T-helper 17 cell (primary cell): ENCODE measurements around the gene ENTPD3. TPM values are rescaled to one million over a fixed set of nuclear protein-coding genes. Genes with fewer than 3 reads are reported as not detected.

Source experiments
- ATAC-seq: fragments of 150-1000 bp; cut with Tn5 transposase; 2 replicates; pipeline ENCODE4 v1.10.0; 2021; ENCODE audit warnings: mild to moderate bottlenecking, moderate library complexity
- DNase-seq, 3 donors: peaks; one replicate each; pipeline versions ENCODE4 v3.0.0 to v3.0.0-alpha.2; 2020 to 2021
- H3K9me3 ChIP-seq: one replicate; pipeline ENCODE4 v1.7.0; 2013; ENCODE audit warnings: low read length, mild to moderate bottlenecking; ENCODE audit not compliant: control insufficient read depth, poor library complexity, severe bottlenecking
- H3K27ac Mint-ChIP-seq: one replicate; pipeline ENCODE4 v1.8.0; 2022; ENCODE audit warnings: mild to moderate bottlenecking, moderate library complexity, mixed read lengths
- H3K27me3 Mint-ChIP-seq: one replicate; pipeline ENCODE4 v1.8.0; 2022; ENCODE audit warnings: mixed read lengths
- H3K36me3 Mint-ChIP-seq: one replicate; pipeline ENCODE4 v1.8.0; 2022; ENCODE audit warnings: low read depth, mixed read lengths
- H3K4me1 Mint-ChIP-seq: one replicate; pipeline ENCODE4 v1.8.0; 2022; ENCODE audit warnings: mild to moderate bottlenecking, mixed read lengths
- H3K4me3 Mint-ChIP-seq: one replicate; pipeline ENCODE4 v1.8.0; 2022; ENCODE audit warnings: mild to moderate bottlenecking, moderate library complexity, mixed read lengths
- total RNA-seq, 4 donors: library from RNA in 2 of 4; stranded (reverse) in 2 of 4; gene quantifications; one replicate each; pipeline ENCODE4 v1.2.3 and lab custom pipeline; 2022 to 2026

Gene ENTPD3
- total RNA-seq, 2 donors from 2014 or later, result not detected

GRCh38 chr3:40422861-40423260 lies 35.9 kb downstream of the ENTPD3 start:
- Mint-ChIP-seq H3K36me3 (peaks cover 2% of the 10 kb centered on the region), H3K4me1 (peaks cover under 1% of the 10 kb centered on the region), H3K27ac (no peak overlapping the region), H3K27me3 (no peaks in the 10 kb centered on the region), H3K4me3 (no peak overlapping the region)
- ATAC-seq (no peak), DNase-seq (no peak)
- no peaks in the 10 kb centered on the region for H3K9me3 ChIP-seq

GRCh38 chr3:40427045-40427669 lies 40.2 kb downstream of the ENTPD3 start:
- no peak overlapping the region for H3K27ac Mint-ChIP-seq
- ATAC-seq (no peak), DNase-seq (no peak)
- no peak overlapping the region for H3K4me3 Mint-ChIP-seq
- H3K9me3 ChIP-seq, result no peaks in the 10 kb centered on the region
- H3K27me3 Mint-ChIP-seq, result no peaks in the 10 kb centered on the region
- H3K4me1 Mint-ChIP-seq, result no peaks in the 10 kb centered on the region
- peaks cover 8% of the 10 kb centered on the region for H3K36me3 Mint-ChIP-seq

GRCh38 chr3:40432793-40433192 lies 45.8 kb downstream of the ENTPD3 start:
- H3K27ac Mint-ChIP-seq, result no peak overlapping the region
- no peaks in the 10 kb centered on the region for H3K27me3 Mint-ChIP-seq
- H3K4me3 Mint-ChIP-seq, result no peak overlapping the region
- H3K36me3 Mint-ChIP-seq, result peaks cover 13% of the 10 kb centered on the region
- no peak for DNase-seq
- no peak for ATAC-seq
- H3K4me1 Mint-ChIP-seq, result peaks cover 6% of the 10 kb centered on the region
- no peaks in the 10 kb centered on the region for H3K9me3 ChIP-seq

- H3K9me3 ChIP-seq, result no peaks in the 10 kb centered on the region
- ATAC-seq (no peak), DNase-seq (no peak)
- Mint-ChIP-seq H3K27ac (no peak overlapping the region), H3K27me3 (no peaks in the 10 kb centered on the region), H3K4me1 (peaks cover 6% of the 10 kb centered on the region), H3K4me3 (no peak overlapping the region), H3K36me3 (peaks cover 7% of the 10 kb centered on the region)
These were observed 50.9 kb downstream of the ENTPD3 start for GRCh38 chr3:40437889-40438288.

- peaks cover 9% of the 10 kb centered on the region for H3K36me3 Mint-ChIP-seq
- DNase-seq (no peak), ATAC-seq (no peak)
- no peak overlapping the region for H3K27ac Mint-ChIP-seq
- H3K9me3 ChIP-seq, result no peaks in the 10 kb centered on the region
- no peak overlapping the region for H3K4me3 Mint-ChIP-seq
- no peaks in the 10 kb centered on the region for H3K27me3 Mint-ChIP-seq
- H3K4me1 Mint-ChIP-seq, result peaks cover 2% of the 10 kb centered on the region
These were observed 58.1 kb downstream of the ENTPD3 start for GRCh38 chr3:40445062-40445461.

GRCh38 chr3:40445880-40446279 lies 58.9 kb downstream of the ENTPD3 start:
- ATAC-seq (no peak), DNase-seq (no peak)
- no peak overlapping the region for H3K4me3 Mint-ChIP-seq
- no peaks in the 10 kb centered on the region for H3K9me3 ChIP-seq
- H3K4me1 Mint-ChIP-seq, result peaks cover 4% of the 10 kb centered on the region
- H3K36me3 Mint-ChIP-seq, result peaks cover 12% of the 10 kb centered on the region
- H3K27me3 Mint-ChIP-seq, result no peaks in the 10 kb centered on the region
- peak overlapping the region; percentile 84 for H3K27ac Mint-ChIP-seq

- H3K27ac Mint-ChIP-seq, result no peak overlapping the region
- H3K36me3 Mint-ChIP-seq, result peaks cover 12% of the 10 kb centered on the region
- peaks cover 15% of the 10 kb centered on the region for H3K4me1 Mint-ChIP-seq
- no peak overlapping the region for H3K4me3 Mint-ChIP-seq
- DNase-seq, result no peak
- no peak for ATAC-seq
- no peaks in the 10 kb centered on the region for H3K9me3 ChIP-seq
- no peaks in the 10 kb centered on the region for H3K27me3 Mint-ChIP-seq
These were observed 63.5 kb downstream of the ENTPD3 start for GRCh38 chr3:40450438-40450837.

- H3K27me3 Mint-ChIP-seq, result no peaks in the 10 kb centered on the region
- H3K4me1 Mint-ChIP-seq, result peaks cover 15% of the 10 kb centered on the region
- H3K9me3 ChIP-seq, result no peaks in the 10 kb centered on the region
- H3K4me3 Mint-ChIP-seq, result no peak overlapping the region
- DNase-seq (no peak), ATAC-seq (no peak)
- peaks cover 6% of the 10 kb centered on the region for H3K36me3 Mint-ChIP-seq
- peak overlapping the region; percentile 97 for H3K27ac Mint-ChIP-seq
These were observed 64.6 kb downstream of the ENTPD3 start for GRCh38 chr3:40451551-40451950.

GRCh38 chr3:40452057-40452456 lies 65.1 kb downstream of the ENTPD3 start:
- Mint-ChIP-seq H3K36me3 (peaks cover 8% of the 10 kb centered on the region), H3K27me3 (no peaks in the 10 kb centered on the region), H3K27ac (peak overlapping the region; percentile 97), H3K4me3 (peak overlapping the region; percentile 94), H3K4me1 (peaks cover 20% of the 10 kb centered on the region)
- no peak for DNase-seq
- ATAC-seq, result no peak
- no peaks in the 10 kb centered on the region for H3K9me3 ChIP-seq

- H3K4me3 Mint-ChIP-seq, result peak overlapping the region; percentile 94
These were observed 65.5 kb downstream of the ENTPD3 start for GRCh38 chr3:40452562-40452875.

GRCh38 chr3:40452876-40453730 lies 66.1 kb downstream of the ENTPD3 start:
- H3K4me3 Mint-ChIP-seq, result peak overlapping the region; percentile 94

More at GRCh38 chr3:40452562-40452875, 65.5 kb downstream of the ENTPD3 start:
- Mint-ChIP-seq H3K4me1 (peaks cover 20% of the 10 kb centered on the region), H3K27me3 (no peaks in the 10 kb centered on the region), H3K36me3 (peaks cover 8% of the 10 kb centered on the region), H3K27ac (peak overlapping the region; percentile 97)
- no peak for ATAC-seq
- H3K9me3 ChIP-seq, result no peaks in the 10 kb centered on the region
- DNase-seq, result no peak

GRCh38 chr3:40453933-40454332 lies 66.9 kb downstream of the ENTPD3 start:
- Mint-ChIP-seq H3K4me3 (peak overlapping the region; percentile 94), H3K27me3 (no peaks in the 10 kb centered on the region), H3K36me3 (peaks cover 8% of the 10 kb centered on the region), H3K27ac (peak overlapping the region; percentile 97), H3K4me1 (peaks cover 31% of the 10 kb centered on the region)
- ATAC-seq, result no peak
- no peak for DNase-seq
- no peaks in the 10 kb centered on the region for H3K9me3 ChIP-seq

More at GRCh38 chr3:40452876-40453730, 66.1 kb downstream of the ENTPD3 start:
- Mint-ChIP-seq H3K27me3 (no peaks in the 10 kb centered on the region), H3K36me3 (peaks cover 8% of the 10 kb centered on the region), H3K4me1 (peaks cover 26% of the 10 kb centered on the region), H3K27ac (peak overlapping the region; percentile 97)
- no peaks in the 10 kb centered on the region for H3K9me3 ChIP-seq
- ATAC-seq (peak; percentile 92), DNase-seq (peak; percentile 88 to 94 (median 91))

- Mint-ChIP-seq H3K36me3 (peaks cover 3% of the 10 kb centered on the region), H3K27ac (peak overlapping the region; percentile 39), H3K27me3 (no peaks in the 10 kb centered on the region), H3K4me3 (no peak overlapping the region), H3K4me1 (peaks cover 31% of the 10 kb centered on the region)
- no peak for DNase-seq
- no peaks in the 10 kb centered on the region for H3K9me3 ChIP-seq
- ATAC-seq, result no peak
These were observed 68.3 kb downstream of the ENTPD3 start for GRCh38 chr3:40455328-40455727.
